Endothelial cell of umbilical vein (primary cell): ENCODE data around the gene FRMD4A. TPM values are rescaled to one million over a fixed set of nuclear protein-coding genes. Genes with fewer than 3 reads are reported as not detected.
A peak's percentile ranks its signal among the peaks of the same experiment; 100 is the strongest.

ENCODE experiments used
- BruUV-seq: library from RNA; stranded (reverse); fragments of 400-500 nt; replicated peaks from 2 replicates; lab custom pipeline; 2021; lab: Mats Ljungman, UMichigan
- CTCF ChIA-PET: fragments of 300-600, 350-600 bp; sonication (Branson Sonifier 250); formaldehyde crosslinking; loops from one replicate; lab custom pipeline; 2021; ENCODE audit warnings: antibody characterized with exemption, inconsistent platforms; lab: Charles Lee
- POLR2A ChIA-PET: fragments of 300-600, 350-600 bp; sonication (Branson Sonifier 250); formaldehyde crosslinking; loops from one replicate; lab custom pipeline; 2021; ENCODE audit warnings: antibody characterized with exemption, inconsistent platforms; lab: Charles Lee
- DNase-seq: peaks from one replicate; pipeline ENCODE4 v3.0.0-alpha.2; 2011; ENCODE audit warnings: low read depth, low spot score
- FAIRE-seq: peaks from 2 replicates; lab custom pipeline; 2011; peaks lifted over from hg19 to GRCh38; lab: Jason Lieb, UNC
- H2AFZ ChIP-seq: 2 replicates; pipeline ENCODE4 v1.6.0; 2012; ENCODE audit warnings: low read depth, low read length, control low read depth, inconsistent platforms
- H3K27ac ChIP-seq: 2 replicates; pipeline ENCODE4 v1.5.1; 2011; ENCODE audit warnings: low read depth, mild to moderate bottlenecking, control low read depth, low read length, moderate library complexity; ENCODE audit not compliant: insufficient read depth
- H3K27me3 ChIP-seq, 2 experiments: 2 replicates each; pipeline versions ENCODE4 v1.6.0 to v1.6.1; 2011; ENCODE audit warnings: low read length in 2 of 2, mixed read lengths in 1 of 2; ENCODE audit not compliant: control insufficient read depth in 2 of 2, insufficient read depth in 2 of 2
- H3K36me3 ChIP-seq, 2 experiments: 2 replicates in 1 of 2; 3 replicates in 1 of 2; pipeline ENCODE4 v1.5.1; 2011; ENCODE audit warnings: low read length in 2 of 2, mild to moderate bottlenecking in 1 of 2, moderate library complexity in 1 of 2; ENCODE audit not compliant: control insufficient read depth in 2 of 2, insufficient read depth in 2 of 2; ENCODE audit errors: extremely low read depth in 1 of 2
- H3K4me1 ChIP-seq: 3 replicates; pipeline ENCODE4 v1.5.1; 2011; ENCODE audit warnings: mild to moderate bottlenecking, low read length; ENCODE audit not compliant: control insufficient read depth, insufficient read depth; ENCODE audit errors: extremely low read depth
- H3K4me2 ChIP-seq: 2 replicates; pipeline ENCODE4 v1.6.1; 2011; ENCODE audit warnings: low read length, control low read depth, mixed read lengths; ENCODE audit not compliant: insufficient read depth
- H3K4me3 ChIP-seq, 3 experiments: fragments of 200-600 bp in 1 of 3; sonication (generic), shearing (Covaris generic) in 1 of 3; replicated peaks in 1 of 3; 2 replicates each; pipeline ENCODE4 v1.5.1; 2011 to 2016; ENCODE audit warnings: control low read depth in 3 of 3, low read length in 3 of 3, mild to moderate bottlenecking in 2 of 3, inconsistent platforms in 1 of 3, low read depth in 1 of 3, moderate library complexity in 1 of 3; ENCODE audit not compliant: insufficient read depth in 1 of 3
- H3K79me2 ChIP-seq: 2 replicates; pipeline ENCODE4 v1.6.0; 2012; ENCODE audit warnings: low read length, inconsistent platforms; ENCODE audit not compliant: control insufficient read depth, insufficient read depth
- H3K9ac ChIP-seq: replicated peaks from 2 replicates; pipeline ENCODE3; 2011; ENCODE audit warnings: low read length, control low read depth; ENCODE audit not compliant: insufficient read depth; ENCODE audit errors: extremely low read depth
- H3K9me1 ChIP-seq: replicated peaks from 3 replicates; pipeline ENCODE4 v1.6.0; 2011; ENCODE audit warnings: mild to moderate bottlenecking, low read length; ENCODE audit not compliant: control insufficient read depth, insufficient read depth; ENCODE audit errors: extremely low read depth
- H3K9me3 ChIP-seq: replicated peaks from 2 replicates; pipeline ENCODE4 v1.5.1; 2012; ENCODE audit warnings: low read length, inconsistent platforms; ENCODE audit not compliant: control insufficient read depth, insufficient read depth
- H4K20me1 ChIP-seq: replicated peaks from 2 replicates; pipeline ENCODE3; 2011; ENCODE audit warnings: mild to moderate bottlenecking, low read length; ENCODE audit not compliant: control insufficient read depth, insufficient read depth; ENCODE audit errors: extremely low read depth
- CTCF ChIP-seq, 2 donors: IDR thresholded peaks; 1 replicate in 1 of 2; 2 replicates in 1 of 2; pipeline ENCODE4 v1.5.1; 2011; ENCODE audit warnings: low read length in 2 of 2, mild to moderate bottlenecking in 2 of 2, moderate library complexity in 2 of 2, control low read depth in 1 of 2, inconsistent platforms in 1 of 2, low read depth in 1 of 2; ENCODE audit not compliant: insufficient read depth in 1 of 2; ENCODE audit errors: extremely low read depth in 1 of 2
- EZH2 ChIP-seq: IDR thresholded peaks from 2 replicates; pipeline ENCODE4 v1.6.1; 2012; ENCODE audit warnings: borderline replicate concordance, low read depth, mild to moderate bottlenecking, moderate library complexity, low read length, inconsistent platforms; ENCODE audit not compliant: severe bottlenecking
- FOS ChIP-seq: IDR thresholded peaks from 2 replicates; pipeline ENCODE4 v1.6.1; 2011; ENCODE audit warnings: mild to moderate bottlenecking, low read length, moderate library complexity, borderline replicate concordance; ENCODE audit not compliant: insufficient read depth
- JUN ChIP-seq: IDR thresholded peaks from 2 replicates; pipeline ENCODE4 v1.6.1; 2011; ENCODE audit warnings: borderline replicate concordance, low read depth; ENCODE audit not compliant: insufficient read length, insufficient read depth
- MAX ChIP-seq: IDR thresholded peaks from 2 replicates; pipeline ENCODE4 v1.6.1; 2011; ENCODE audit not compliant: insufficient read depth, insufficient read length
- POLR2A ChIP-seq: IDR thresholded peaks from 2 replicates; pipeline ENCODE4 v1.6.1; 2012; ENCODE audit warnings: low read depth, mild to moderate bottlenecking, control low read depth, low read length
- POLR2AphosphoS5 ChIP-seq: IDR thresholded peaks from 2 replicates; pipeline ENCODE4 v1.6.1; 2012; ENCODE audit warnings: low read depth, mild to moderate bottlenecking, control low read depth, low read length, moderate library complexity; ENCODE audit not compliant: insufficient read depth
- dilution Hi-C: fragments of 300-500 bp; cut with MboI; formaldehyde crosslinking; loops from one replicate; pipeline ENCODE4 v1.15.0; 2019; ENCODE audit warnings: low sequenced_read_pairs; ENCODE audit not compliant: extremely low pct_ligation_motif_present
- intact Hi-C: fragments of 100-400 bp; cut with micrococcal nuclease; formaldehyde crosslinking; loops from one replicate; pipeline ENCODE4 v1.10.0; 2022
- polyA plus RNA-seq, 4 experiments: library from polyadenylated mRNA; depleted of rRNA in 3 of 4; stranded (reverse) in 3 of 4; unstranded in 1 of 4; fragments of >200 nt; gene quantifications; 2 replicates each; pipeline versions ENCODE4 v1.2.1 to v1.2.3, GENCODE V29; 2011 to 2012; ENCODE audit warnings: missing spikeins in 1 of 4
- total RNA-seq: library from RNA; stranded (reverse); gene quantifications from 2 replicates; pipeline ENCODE4 v1.2.3, GENCODE V29; 2021

Gene FRMD4A
- total and polyA plus RNA-seq, 2 donors (not counting 3 experiments of a cell fraction or from before 2014, with no cell fraction given): 123 to 148 TPM

- Histone ChIP-seq H2AFZ (no peak overlapping the region), H3K27ac (no peak overlapping the region), H3K79me2 (peaks cover 13% of the 10 kb centered on the region), H3K4me3 (no peak overlapping the region), H3K9me3 (no peaks in the 10 kb centered on the region), H4K20me1 (no peaks in the 10 kb centered on the region), H3K4me1 (no peaks in the 10 kb centered on the region), H3K9me1 (no peaks in the 10 kb centered on the region), H3K36me3 (peaks cover 33 to 40% of the 10 kb centered on the region in 2 experiments), H3K4me2 (no peak overlapping the region), H3K27me3 (no peaks in the 10 kb centered on the region), H3K9ac (no peak overlapping the region)
- TF ChIP-seq EZH2 (no peak), POLR2A (no peak), FOS (no peak), CTCF (IDR thresholded peaks at IDR 0.05; ENCODE audit: extremely low read depth in 1 of 2, insufficient read depth in 1 of 2, low read depth in 1 of 2, low read length in 2 of 2) (no peak), MAX (no peak), POLR2AphosphoS5 (peak; percentile 9), JUN (no peak)
- ChIA-PET CTCF (interaction anchor here (1.0 to 3.0 kb wide), 2 partner anchors 10 to 108 kb away, joined by 3 to 13 read pairs; no protein-coding TSS in a partner anchor), POLR2A (no interaction called here)
- dilution Hi-C loops: no loop called here
- FAIRE-seq (no peak), DNase-seq (no peak)
- intact Hi-C loops: no loop called here
- no TSS peak for BruUV-seq
Observed at GRCh38 chr10:13669182-13669855, 661.4 kb downstream of the FRMD4A start.
